Heart right ventricle (tissue), 16 donors: ENCODE data around the gene DOCK9. TPM values are rescaled to one million over a fixed set of nuclear protein-coding genes. Genes with fewer than 3 reads are reported as not detected.

Source experiments
- ATAC-seq, 8 donors: fragments of 200-7000 bp; cut with Tn5 transposase; one replicate each; pipeline ENCODE4 v1.9.1; 2020; ENCODE audit warnings: mild to moderate bottlenecking in 8 of 8, moderate library complexity in 8 of 8, moderate number of reproducible peaks in 1 of 8
- DNase-seq, 2 donors: peaks; one replicate each; pipeline ENCODE4 v3.0.0-alpha.2; 2020
- H3K27ac ChIP-seq, 10 donors: fragments of 200-600 bp; sonication (generic) in 2 of 10; one replicate each; pipeline versions ENCODE4 v1.5.0 to v1.8.0; 2020 to 2022; ENCODE audit warnings: mild to moderate bottlenecking in 3 of 10
- H3K27me3 ChIP-seq, 7 donors: fragments of 200-600 bp; one replicate each; pipeline ENCODE4 v1.8.0; 2021 to 2022; ENCODE audit warnings: mild to moderate bottlenecking in 2 of 7
- H3K36me3 ChIP-seq, 9 donors: fragments of 200-600 bp; sonication (generic) in 1 of 9; one replicate each; pipeline versions ENCODE4 v1.5.0 to v1.8.0; 2020 to 2022; ENCODE audit warnings: mild to moderate bottlenecking in 2 of 9
- H3K4me1 ChIP-seq, 9 donors: fragments of 200-600 bp; sonication (generic) in 1 of 9; one replicate each; pipeline versions ENCODE4 v1.5.0 to v1.8.0; 2020 to 2022; ENCODE audit warnings: mild to moderate bottlenecking in 4 of 9
- H3K4me3 ChIP-seq, 10 donors: fragments of 200-600 bp; sonication (generic) in 2 of 10; one replicate each; pipeline versions ENCODE4 v1.5.0 to v1.8.0; 2020 to 2022; ENCODE audit warnings: mild to moderate bottlenecking in 7 of 10, moderate library complexity in 2 of 10
- H3K9me3 ChIP-seq, 11 donors: fragments of 200-600 bp in 10 of 11; sonication (generic) in 2 of 11; one replicate each; pipeline versions ENCODE4 v1.5.0 to v1.8.0; 2013 to 2022; ENCODE audit warnings: mild to moderate bottlenecking in 2 of 11, control low read depth in 1 of 11, moderate library complexity in 1 of 11
- CTCF ChIP-seq, 9 donors: fragments of 200-600 bp; sonication (generic) in 2 of 9; IDR thresholded peaks; one replicate each; pipeline versions ENCODE4 v1.5.0 to v1.8.0; 2021 to 2022; ENCODE audit warnings: antibody characterized with exemption in 9 of 9, mild to moderate bottlenecking in 5 of 9, moderate library complexity in 1 of 9
- WGBS, 2 donors: extraction: QIAGEN DNeasy Blood & Tissue Kit; methylation state at CpG; one replicate each; pipeline ENCODE4 v1.1.7; 2013; ENCODE audit warnings: inconsistent platforms in 1 of 2; 5-methylcytosine and 5-hydroxymethylcytosine counted together
- intact Hi-C, 10 donors: fragments of 100-400 bp; cut with DNase I; formaldehyde crosslinking; loops; one replicate each; pipeline versions ENCODE4 v1.11.1 to v1.14.2; 2022
- polyA plus RNA-seq, 2 donors: library from polyadenylated mRNA; stranded (reverse); fragments of 200-250 nt; gene quantifications; one replicate each; pipeline ENCODE4 v1.2.3, GENCODE V29; 2013
- total RNA-seq, 10 donors: library from RNA; stranded (reverse); fragmentation: NEBNext Ultra II Directional in 3 of 10; extraction: Animal tissue kit (Norgen Biotek cat#: 25700) in 3 of 10; gene quantifications; one replicate each; pipeline versions ENCODE4 v1.2.1 to v1.2.4, GENCODE V29; 2021 to 2023
- donor health status: Arrhythmogenic right ventricular cardiomyopathy.
- donor health status: ischemic (EF 13 %, LVEDD 7.1; RV severe dilation, severe dysfunction).
- donor health status: healthy with polysubstance abuse.
- donor health status: DM: no; HTN: yes; CAD: no.
- donor health status: DM: no; HTN: no; CAD: no.
- donor health status: ischemic (EF 25% LVEDD 6.9; RV normal size, moderate dysfunction).
- donor health status: ischemic (EF 25% LVEDD 5.7; RV mildly dilated, moderate dysfunction).
- donor health status: healthy.
- donor health status: DM: yes; HTN: yes; CAD: no.
- donor health status: Ischemic cardiomyopathy.
- donor health status: ischemic (EF 35%, LVEDD 5.7; RV mildly dilated, moderate dysfunction).
- donor health status: nonischemic (EF 11% LVEDD 7.7; RV severe dilation, severe dysfunction).
- donor health status: DM: yes; HTN: yes; CAD: no.
- donor health status: PGD.
- donor health status: ischemic (EF 29% LVEDD 5.4; RV normal size, mild dysfunction).
- donor health status: nonischemic (EF 23%, LVEDD 6.1; RV moderate dilation, normal function).

Gene DOCK9
- total and polyA plus RNA-seq, 12 donors, result 31.6 to 73.7 (median 43.4) TPM

GRCh38 chr13:98792321-98792720 lies 185.5 kb downstream of the DOCK9 start:
- Histone ChIP-seq H3K4me3 (no peak overlapping the region), H3K4me1 (no peaks in the 10 kb centered on the region), H3K36me3 (peaks cover 0 to 58% (median 35%) of the 10 kb centered on the region in 9 donors), H3K27me3 (peaks cover 0 to 6% (median 0%) of the 10 kb centered on the region in 7 donors), H3K27ac (no peak overlapping the region), H3K9me3 (no peaks in the 10 kb centered on the region)
- TF ChIP-seq CTCF (IDR thresholded peaks at IDR 0.05), result no peak
- 88 to 91% methylated on average over 9 of the region's 9 CpGs for WGBS, 2 donors
- no peak for ATAC-seq
- intact Hi-C loops, result no loop called here
- no peak for DNase-seq

GRCh38 chr13:98791611-98792010 lies 186.3 kb downstream of the DOCK9 start:
- no peaks in the 10 kb centered on the region for H3K9me3 ChIP-seq
- peaks cover 0 to 6% (median 0%) of the 10 kb centered on the region in 7 donors for H3K27me3 ChIP-seq
- H3K36me3 ChIP-seq, result peaks cover 0 to 50% (median 30%) of the 10 kb centered on the region in 9 donors
- ATAC-seq, result no peak
- no peak overlapping the region for H3K27ac ChIP-seq
- H3K4me1 ChIP-seq, result no peaks in the 10 kb centered on the region
- TF ChIP-seq CTCF (IDR thresholded peaks at IDR 0.05), result no peak
- DNase-seq, result no peak
- WGBS, 2 donors, result 87 to 88% methylated on average over 7 of the region's 7 CpGs
- intact Hi-C loops, result no loop called here
- H3K4me3 ChIP-seq, result no peak overlapping the region

GRCh38 chr13:98787996-98788395 lies 189.9 kb downstream of the DOCK9 start:
- intact Hi-C loops, result no loop called here
- peaks cover 0 to 14% (median 6%) of the 10 kb centered on the region in 9 donors for H3K36me3 ChIP-seq
- WGBS, 2 donors, result 89 to 90% methylated on average over 9 of the region's 9 CpGs
- no peak overlapping the region for H3K4me3 ChIP-seq
- H3K4me1 ChIP-seq, result no peaks in the 10 kb centered on the region
- no peak for TF ChIP-seq CTCF (IDR thresholded peaks at IDR 0.05)
- ATAC-seq (peak in 1 of 8 donors; percentile 11), DNase-seq (no peak)
- no peak overlapping the region for H3K27ac ChIP-seq
- peaks cover 0 to 6% (median 0%) of the 10 kb centered on the region in 7 donors for H3K27me3 ChIP-seq
- H3K9me3 ChIP-seq, result peaks cover 0 to 4% (median 0%) of the 10 kb centered on the region in 11 donors

GRCh38 chr13:98787173-98787572 lies 190.7 kb downstream of the DOCK9 start:
- Histone ChIP-seq H3K36me3 (peaks cover 0 to 6% (median 0%) of the 10 kb centered on the region in 9 donors), H3K27ac (no peak overlapping the region), H3K4me3 (no peak overlapping the region), H3K27me3 (peaks cover 0 to 6% (median 0%) of the 10 kb centered on the region in 7 donors), H3K9me3 (peaks cover 0 to 4% (median 0%) of the 10 kb centered on the region in 11 donors), H3K4me1 (no peaks in the 10 kb centered on the region)
- DNase-seq (no peak), ATAC-seq (no peak)
- intact Hi-C loops, result no loop called here
- no peak for TF ChIP-seq CTCF (IDR thresholded peaks at IDR 0.05)
- WGBS, 2 donors, result 77% methylated on average over 10 of the region's 10 CpGs
